HT-29 (cell line): Measurements from ENCODE around the gene SPEM3. TPM values are rescaled to one million over a fixed set of nuclear protein-coding genes. Genes with fewer than 3 reads are reported as not detected.
A peak's percentile ranks its signal among the peaks of the same experiment; 100 is the strongest.

Experiments used
- DNase-seq: peaks from one replicate; pipeline ENCODE4 v3.0.0-alpha.2; 2015; ENCODE audit warnings: low spot score
- total RNA-seq: library from RNA; depleted of rRNA; stranded (reverse); fragments of >200 nt; shearing (Covaris generic); gene quantifications from 2 replicates; pipeline ENCODE4 v1.2.3, GENCODE V29; 2014

SPEM3 gene
- total RNA-seq, 1 experiment from 2014 or later: not detected

GRCh38 chr17:7421186-7421585 is 7.5 kb upstream of the SPEM3 start:
- DNase-seq: no peak

- no peak for DNase-seq
Observed at GRCh38 chr17:7423679-7424078, 5.0 kb upstream of the SPEM3 start.

GRCh38 chr17:7425316-7425715 is 3.3 kb upstream of the SPEM3 start, which contains the start of gene SPEM2:
SPEM2 (plus strand) TSS chr17:7425616; CDS start chr17:7425689, 73 bp downstream.
- no peak for DNase-seq

GRCh38 chr17:7425756-7426155 is 2.9 kb upstream of the SPEM3 start:
- no peak for DNase-seq

GRCh38 chr17:7426203-7426863 is 2.3 kb upstream of the SPEM3 start:
- no peak for DNase-seq

- no peak for DNase-seq
Observed at GRCh38 chr17:7426896-7427489, 1.7 kb upstream of the SPEM3 start.

- DNase-seq: no peak
Observed at GRCh38 chr17:7427549-7427948, 1.1 kb upstream of the SPEM3 start.

GRCh38 chr17:7429722-7430121 is 1.1 kb downstream of the SPEM3 start:
- DNase-seq: no peak

- no peak for DNase-seq
Observed at GRCh38 chr17:7431231-7431630, 2.6 kb downstream of the SPEM3 start.

GRCh38 chr17:7432296-7432695 is 3.6 kb downstream of the SPEM3 start:
- no peak for DNase-seq

- DNase-seq: no peak
Observed at GRCh38 chr17:7435676-7436555, 7.3 kb downstream of the SPEM3 start.

GRCh38 chr17:7436556-7437368 is 8.1 kb downstream of the SPEM3 start:
- DNase-seq: peak; percentile 86

GRCh38 chr17:7437369-7437863 is 8.8 kb downstream of the SPEM3 start:
- DNase-seq: no peak

GRCh38 chr17:7437950-7438614 is 9.4 kb downstream of the SPEM3 start:
- DNase-seq: no peak

- no peak for DNase-seq
Observed at GRCh38 chr17:7438656-7439460, 10.2 kb downstream of the SPEM3 start.

- no peak for DNase-seq
Observed at GRCh38 chr17:7439462-7440112, 10.9 kb downstream of the SPEM3 start, which contains the start of gene FGF11. FGF11 (plus strand) TSS chr17:7439512; CDS start chr17:7439621, 109 bp downstream.

- no peak for DNase-seq
Observed at GRCh38 chr17:7440113-7440833, 11.6 kb downstream of the SPEM3 start.

GRCh38 chr17:7440834-7441195 is 12.2 kb downstream of the SPEM3 start:
- no peak for DNase-seq

- no peak for DNase-seq
Observed at GRCh38 chr17:7441266-7441665, 12.6 kb downstream of the SPEM3 start.
